Central memory CD8-positive, alpha-beta T cell (primary cell): ENCODE data around the gene PGBD5.

Experiments
- ATAC-seq: fragments of 150-1000 bp; cut with Tn5 transposase; replicated peaks from 2 replicates; pipeline ENCODE4 v1.10.0; 2022; ENCODE audit warnings: mild to moderate bottlenecking, moderate FRiP score, moderate number of reproducible peaks; ENCODE audit not compliant: poor library complexity, severe bottlenecking; ENCODE audit errors: extremely low read depth
- DNase-seq, 2 donors: peaks; one replicate each; pipeline ENCODE4 v3.0.0; 2021; ENCODE audit warnings: low spot score in 2 of 2
- H3K27ac Mint-ChIP-seq: one replicate; pipeline ENCODE4 v1.8.0; 2022; ENCODE audit warnings: low read depth, mild to moderate bottlenecking, moderate library complexity, mixed read lengths
- H3K27me3 Mint-ChIP-seq: one replicate; pipeline ENCODE4 v1.8.0; 2022; ENCODE audit warnings: mixed read lengths
- H3K36me3 Mint-ChIP-seq: one replicate; pipeline ENCODE4 v1.8.0; 2022; ENCODE audit warnings: mild to moderate bottlenecking, moderate library complexity, mixed read lengths; ENCODE audit not compliant: insufficient read depth
- H3K4me1 Mint-ChIP-seq: one replicate; pipeline ENCODE4 v1.8.0; 2022; ENCODE audit warnings: mixed read lengths
- H3K4me3 Mint-ChIP-seq: one replicate; pipeline ENCODE4 v1.8.0; 2022; ENCODE audit warnings: mild to moderate bottlenecking, moderate library complexity, mixed read lengths
- H3K9me3 Mint-ChIP-seq: one replicate; pipeline ENCODE4 v1.8.0; 2022; ENCODE audit warnings: mixed read lengths

Gene PGBD5

GRCh38 chr1:230377851-230378250 is 48.3 kb downstream of the PGBD5 start:
- no peak for ATAC-seq
- Mint-ChIP-seq H3K9me3 (peaks cover 10% of the 10 kb centered on the region), H3K27ac (no peak overlapping the region), H3K4me3 (no peak overlapping the region), H3K4me1 (no peaks in the 10 kb centered on the region), H3K36me3 (no peaks in the 10 kb centered on the region), H3K27me3 (peaks cover 47% of the 10 kb centered on the region)
- DNase-seq: no peak

GRCh38 chr1:230377324-230377723 is 48.8 kb downstream of the PGBD5 start:
- ATAC-seq: no peak
- Mint-ChIP-seq H3K9me3 (peaks cover 10% of the 10 kb centered on the region), H3K4me3 (no peak overlapping the region), H3K27me3 (peaks cover 44% of the 10 kb centered on the region), H3K4me1 (no peaks in the 10 kb centered on the region), H3K36me3 (no peaks in the 10 kb centered on the region), H3K27ac (no peak overlapping the region)
- no peak for DNase-seq

GRCh38 chr1:230376296-230376695 is 49.8 kb downstream of the PGBD5 start:
- no peaks in the 10 kb centered on the region for H3K4me1 Mint-ChIP-seq
- no peak overlapping the region for H3K4me3 Mint-ChIP-seq
- ATAC-seq (no peak), DNase-seq (no peak)
- H3K27ac Mint-ChIP-seq: no peak overlapping the region
- peaks cover 10% of the 10 kb centered on the region for H3K9me3 Mint-ChIP-seq
- no peaks in the 10 kb centered on the region for H3K36me3 Mint-ChIP-seq
- H3K27me3 Mint-ChIP-seq: peaks cover 33% of the 10 kb centered on the region

- Mint-ChIP-seq H3K4me1 (no peaks in the 10 kb centered on the region), H3K36me3 (no peaks in the 10 kb centered on the region), H3K4me3 (no peak overlapping the region), H3K27ac (no peak overlapping the region), H3K27me3 (peaks cover 32% of the 10 kb centered on the region), H3K9me3 (peaks cover 10% of the 10 kb centered on the region)
- no peak for DNase-seq
- no peak for ATAC-seq
These were observed 50.4 kb downstream of the PGBD5 start for GRCh38 chr1:230375780-230376179.

- H3K9me3 Mint-ChIP-seq: peaks cover 10% of the 10 kb centered on the region
- peaks cover 32% of the 10 kb centered on the region for H3K27me3 Mint-ChIP-seq
- ATAC-seq: no peak
- no peak for DNase-seq
- H3K4me1 Mint-ChIP-seq: no peaks in the 10 kb centered on the region
- no peaks in the 10 kb centered on the region for H3K36me3 Mint-ChIP-seq
- no peak overlapping the region for H3K27ac Mint-ChIP-seq
- H3K4me3 Mint-ChIP-seq: no peak overlapping the region
These were observed 51.0 kb downstream of the PGBD5 start for GRCh38 chr1:230375147-230375546.

GRCh38 chr1:230371923-230372703 is 54.0 kb downstream of the PGBD5 start:
- no peaks in the 10 kb centered on the region for H3K9me3 Mint-ChIP-seq
- H3K27me3 Mint-ChIP-seq: peaks cover 38% of the 10 kb centered on the region
- no peaks in the 10 kb centered on the region for H3K4me1 Mint-ChIP-seq
- no peak overlapping the region for H3K4me3 Mint-ChIP-seq
- DNase-seq (no peak), ATAC-seq (no peak)
- no peaks in the 10 kb centered on the region for H3K36me3 Mint-ChIP-seq
- no peak overlapping the region for H3K27ac Mint-ChIP-seq

GRCh38 chr1:230370109-230370508 is 56.0 kb downstream of the PGBD5 start:
- H3K36me3 Mint-ChIP-seq: peaks cover 1% of the 10 kb centered on the region
- DNase-seq (no peak), ATAC-seq (no peak)
- peaks cover 50% of the 10 kb centered on the region for H3K27me3 Mint-ChIP-seq
- no peaks in the 10 kb centered on the region for H3K9me3 Mint-ChIP-seq
- H3K27ac Mint-ChIP-seq: no peak overlapping the region
- H3K4me3 Mint-ChIP-seq: no peak overlapping the region
- H3K4me1 Mint-ChIP-seq: no peaks in the 10 kb centered on the region

- ATAC-seq (no peak), DNase-seq (no peak)
- Mint-ChIP-seq H3K27me3 (peaks cover 50% of the 10 kb centered on the region), H3K27ac (no peak overlapping the region), H3K4me1 (no peaks in the 10 kb centered on the region), H3K4me3 (no peak overlapping the region), H3K36me3 (peaks cover 1% of the 10 kb centered on the region), H3K9me3 (no peaks in the 10 kb centered on the region)
These were observed 57.3 kb downstream of the PGBD5 start for GRCh38 chr1:230368871-230369270.

GRCh38 chr1:230368363-230368762 is 57.8 kb downstream of the PGBD5 start:
- Mint-ChIP-seq H3K36me3 (peaks cover 1% of the 10 kb centered on the region), H3K9me3 (no peaks in the 10 kb centered on the region), H3K27ac (no peak overlapping the region), H3K4me3 (no peak overlapping the region), H3K4me1 (no peaks in the 10 kb centered on the region), H3K27me3 (peaks cover 53% of the 10 kb centered on the region)
- DNase-seq (no peak), ATAC-seq (no peak)

GRCh38 chr1:230366504-230366915 is 59.6 kb downstream of the PGBD5 start:
- H3K9me3 Mint-ChIP-seq: no peaks in the 10 kb centered on the region
- no peak for ATAC-seq
- no peak overlapping the region for H3K27ac Mint-ChIP-seq

GRCh38 chr1:230365723-230366307 is 60.3 kb downstream of the PGBD5 start:
- Mint-ChIP-seq H3K27me3 (peaks cover 61% of the 10 kb centered on the region), H3K4me1 (no peaks in the 10 kb centered on the region), H3K9me3 (no peaks in the 10 kb centered on the region), H3K36me3 (peaks cover 1% of the 10 kb centered on the region), H3K27ac (no peak overlapping the region), H3K4me3 (no peak overlapping the region)
- ATAC-seq: no peak
- DNase-seq: no peak

More at GRCh38 chr1:230366504-230366915, 59.6 kb downstream of the PGBD5 start:
- peaks cover 54% of the 10 kb centered on the region for H3K27me3 Mint-ChIP-seq
- H3K36me3 Mint-ChIP-seq: peaks cover 1% of the 10 kb centered on the region
- no peak for DNase-seq
- no peaks in the 10 kb centered on the region for H3K4me1 Mint-ChIP-seq
- H3K4me3 Mint-ChIP-seq: no peak overlapping the region

GRCh38 chr1:230362949-230363348 is 63.2 kb downstream of the PGBD5 start:
- no peak overlapping the region for H3K27ac Mint-ChIP-seq
- no peak for DNase-seq
- no peaks in the 10 kb centered on the region for H3K9me3 Mint-ChIP-seq

GRCh38 chr1:230361941-230362340 is 64.2 kb downstream of the PGBD5 start:
- H3K27ac Mint-ChIP-seq: no peak overlapping the region
- H3K9me3 Mint-ChIP-seq: no peaks in the 10 kb centered on the region
- DNase-seq (no peak), ATAC-seq (no peak)
- no peak overlapping the region for H3K4me3 Mint-ChIP-seq
- H3K36me3 Mint-ChIP-seq: peaks cover 1% of the 10 kb centered on the region
- peaks cover 37% of the 10 kb centered on the region for H3K27me3 Mint-ChIP-seq
- no peaks in the 10 kb centered on the region for H3K4me1 Mint-ChIP-seq

More at GRCh38 chr1:230362949-230363348, 63.2 kb downstream of the PGBD5 start:
- Mint-ChIP-seq H3K36me3 (peaks cover 1% of the 10 kb centered on the region), H3K4me3 (no peak overlapping the region), H3K4me1 (no peaks in the 10 kb centered on the region), H3K27me3 (peaks cover 45% of the 10 kb centered on the region)
- ATAC-seq: no peak
